ENCODE data around the gene COA1. TPM values are rescaled to one million over a fixed set of nuclear protein-coding genes. Genes with fewer than 3 reads are reported as not detected.
"Not testable (repeated sequence)": the region's sequence is repeated elsewhere in the genome, so short reads cannot be mapped to it uniquely, and the experiment has no call there.

Gene COA1
- total RNA-seq, 1 experiment from 2014 or later: 109 TPM

- CTCF ChIA-PET: no interaction called here
- H3K27me3 Mint-ChIP-seq (ENCODE audit: unreplicated experiment): peaks cover 7% of the 10 kb centered on the region
Observed at GRCh38 chr7:43742692-43743091, 13.4 kb upstream of the COA1 start.

GRCh38 chr7:43737467-43738127 is 8.3 kb upstream of the COA1 start:
- no TSS peak for BruUV-seq (replicated peaks)
- TF ChIP-seq CTCF (IDR thresholded peaks at IDR 0.05; ENCODE audit: unreplicated experiment): no peak
- Mint-ChIP-seq H3K36me3 (ENCODE audit: insufficient read depth, unreplicated experiment) (peaks cover 4% of the 10 kb centered on the region), H3K27me3 (ENCODE audit: unreplicated experiment) (no peaks in the 10 kb centered on the region), H3K4me1 (ENCODE audit: low read depth, unreplicated experiment) (peaks cover 18% of the 10 kb centered on the region), H3K27ac (ENCODE audit: unreplicated experiment) (no peak overlapping the region), H3K4me3 (ENCODE audit: low read depth, unreplicated experiment) (no peak overlapping the region), H3K9me3 (ENCODE audit: low read depth, unreplicated experiment) (no peaks in the 10 kb centered on the region)
- DNase-seq: no peak
- intact Hi-C loops (cut with micrococcal nuclease; ENCODE audit: unreplicated experiment): no loop called here
- CTCF ChIA-PET: interaction anchor here (1.1 kb wide), 1 partner anchor 8 kb away, joined by 6 read pairs; the partner anchor contains the start of gene COA1

More at GRCh38 chr7:43742692-43743091, 13.4 kb upstream of the COA1 start:
- no peak for DNase-seq
- Mint-ChIP-seq H3K9me3 (ENCODE audit: low read depth, unreplicated experiment) (no peaks in the 10 kb centered on the region), H3K4me1 (ENCODE audit: low read depth, unreplicated experiment) (no peaks in the 10 kb centered on the region), H3K36me3 (ENCODE audit: insufficient read depth, unreplicated experiment) (no peaks in the 10 kb centered on the region), H3K4me3 (ENCODE audit: low read depth, unreplicated experiment) (no peak overlapping the region), H3K27ac (ENCODE audit: unreplicated experiment) (no peak overlapping the region)
- intact Hi-C loops (cut with micrococcal nuclease; ENCODE audit: unreplicated experiment): loop anchor here (5.0 kb wide), 1 partner anchor 85 kb away; no protein-coding TSS in a partner anchor
- no peak for TF ChIP-seq CTCF (IDR thresholded peaks at IDR 0.05; ENCODE audit: unreplicated experiment)
- BruUV-seq (replicated peaks): no TSS peak

- no peak for DNase-seq
- intact Hi-C loops (cut with micrococcal nuclease; ENCODE audit: unreplicated experiment): no loop called here
- Mint-ChIP-seq H3K36me3 (ENCODE audit: insufficient read depth, unreplicated experiment) (peaks cover 4% of the 10 kb centered on the region), H3K9me3 (ENCODE audit: low read depth, unreplicated experiment) (no peaks in the 10 kb centered on the region), H3K27ac (ENCODE audit: unreplicated experiment) (peak overlapping the region; percentile 40), H3K27me3 (ENCODE audit: unreplicated experiment) (no peaks in the 10 kb centered on the region), H3K4me1 (ENCODE audit: low read depth, unreplicated experiment) (peaks cover 18% of the 10 kb centered on the region), H3K4me3 (ENCODE audit: low read depth, unreplicated experiment) (no peak overlapping the region)
- CTCF ChIA-PET: interaction anchor here (0.6 to 0.9 kb wide), 5 partner anchors 16 to 960 kb away, joined by 3 to 4 read pairs (median 3); no protein-coding TSS in a partner anchor
- no peak for TF ChIP-seq CTCF (IDR thresholded peaks at IDR 0.05; ENCODE audit: unreplicated experiment)
- no TSS peak for BruUV-seq (replicated peaks)
Observed at GRCh38 chr7:43735802-43736603, 6.7 kb upstream of the COA1 start.

- peaks cover 5% of the 10 kb centered on the region for H3K36me3 Mint-ChIP-seq (ENCODE audit: insufficient read depth, unreplicated experiment)
- peak overlapping the region; percentile 22 for H3K27ac Mint-ChIP-seq (ENCODE audit: unreplicated experiment)
- H3K4me1 Mint-ChIP-seq (ENCODE audit: low read depth, unreplicated experiment): peaks cover 18% of the 10 kb centered on the region
- intact Hi-C loops (cut with micrococcal nuclease; ENCODE audit: unreplicated experiment): no loop called here
- no peak overlapping the region for H3K4me3 Mint-ChIP-seq (ENCODE audit: low read depth, unreplicated experiment)
- BruUV-seq (replicated peaks): no TSS peak
- CTCF ChIA-PET: no interaction called here
- no peaks in the 10 kb centered on the region for H3K27me3 Mint-ChIP-seq (ENCODE audit: unreplicated experiment)
- H3K9me3 Mint-ChIP-seq (ENCODE audit: low read depth, unreplicated experiment): no peaks in the 10 kb centered on the region
- no peak for TF ChIP-seq CTCF (IDR thresholded peaks at IDR 0.05; ENCODE audit: unreplicated experiment)
- DNase-seq: no peak
Observed at GRCh38 chr7:43735403-43735801, 6.1 kb upstream of the COA1 start.

- intact Hi-C loops (cut with micrococcal nuclease; ENCODE audit: unreplicated experiment); H3K27ac Mint-ChIP-seq (ENCODE audit: unreplicated experiment); BruUV-seq (replicated peaks); H3K9me3 Mint-ChIP-seq (ENCODE audit: low read depth, unreplicated experiment); H3K27me3 Mint-ChIP-seq (ENCODE audit: unreplicated experiment); DNase-seq; CTCF ChIA-PET; H3K4me3 Mint-ChIP-seq (ENCODE audit: low read depth, unreplicated experiment): not testable (repeated sequence)
- peaks cover 18% of the 10 kb centered on the region for H3K4me1 Mint-ChIP-seq (ENCODE audit: low read depth, unreplicated experiment)
- peaks cover 11% of the 10 kb centered on the region for H3K36me3 Mint-ChIP-seq (ENCODE audit: insufficient read depth, unreplicated experiment)
Observed at GRCh38 chr7:43734575-43735332, 5.4 kb upstream of the COA1 start.

GRCh38 chr7:43731494-43731893 is 2.2 kb upstream of the COA1 start:
- H3K4me3 Mint-ChIP-seq (ENCODE audit: low read depth, unreplicated experiment); DNase-seq; BruUV-seq (replicated peaks); H3K27me3 Mint-ChIP-seq (ENCODE audit: unreplicated experiment); CTCF ChIA-PET; H3K9me3 Mint-ChIP-seq (ENCODE audit: low read depth, unreplicated experiment); intact Hi-C loops (cut with micrococcal nuclease; ENCODE audit: unreplicated experiment); H3K27ac Mint-ChIP-seq (ENCODE audit: unreplicated experiment): not testable (repeated sequence)
- Mint-ChIP-seq H3K4me1 (ENCODE audit: low read depth, unreplicated experiment) (peaks cover 33% of the 10 kb centered on the region), H3K36me3 (ENCODE audit: insufficient read depth, unreplicated experiment) (peaks cover 29% of the 10 kb centered on the region)
